ENCODE measurements around the gene UBE2J1.
"Not testable (repeated sequence)": the region's sequence is repeated elsewhere in the genome, so short reads cannot be mapped to it uniquely, and the experiment has no call there.

The UBE2J1 gene

GRCh38 chr6:89352278-89353117, at the start of gene UBE2J1:
Gene UBE2J1 (minus strand): TSS chr6:89352722. CDS start chr6:89352569, 153 bp downstream.
- peak; percentile 72 for DNase-seq

DNA sequence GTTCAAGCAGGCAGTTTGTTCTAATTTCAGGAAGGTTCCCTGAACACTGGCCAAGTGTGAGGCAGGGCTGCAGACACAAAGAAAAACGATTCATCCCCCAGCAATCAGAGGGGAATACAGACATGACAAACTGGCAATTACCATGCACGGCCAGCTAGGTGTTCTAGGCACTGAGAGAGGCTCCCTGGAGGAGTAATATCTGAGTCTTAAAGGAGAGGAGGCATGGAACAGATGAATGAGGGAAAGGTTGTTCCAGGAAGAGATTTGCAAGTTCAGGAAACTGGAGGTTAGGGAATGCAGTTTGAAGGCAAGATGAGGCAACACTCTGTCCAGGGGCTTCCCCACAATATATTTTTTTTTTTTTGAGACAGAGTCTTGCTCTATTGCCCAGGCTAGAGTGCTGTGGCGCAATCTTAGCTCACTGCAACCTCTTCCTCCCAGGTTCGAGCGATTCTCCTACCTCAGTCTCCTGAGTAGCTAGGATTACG, 48.4 kb upstream of the UBE2J1 start:
- no peak for DNase-seq

GRCh38 chr6:89400050-89400449, 47.5 kb upstream of the UBE2J1 start:
- DNase-seq, result no peak

DNA sequence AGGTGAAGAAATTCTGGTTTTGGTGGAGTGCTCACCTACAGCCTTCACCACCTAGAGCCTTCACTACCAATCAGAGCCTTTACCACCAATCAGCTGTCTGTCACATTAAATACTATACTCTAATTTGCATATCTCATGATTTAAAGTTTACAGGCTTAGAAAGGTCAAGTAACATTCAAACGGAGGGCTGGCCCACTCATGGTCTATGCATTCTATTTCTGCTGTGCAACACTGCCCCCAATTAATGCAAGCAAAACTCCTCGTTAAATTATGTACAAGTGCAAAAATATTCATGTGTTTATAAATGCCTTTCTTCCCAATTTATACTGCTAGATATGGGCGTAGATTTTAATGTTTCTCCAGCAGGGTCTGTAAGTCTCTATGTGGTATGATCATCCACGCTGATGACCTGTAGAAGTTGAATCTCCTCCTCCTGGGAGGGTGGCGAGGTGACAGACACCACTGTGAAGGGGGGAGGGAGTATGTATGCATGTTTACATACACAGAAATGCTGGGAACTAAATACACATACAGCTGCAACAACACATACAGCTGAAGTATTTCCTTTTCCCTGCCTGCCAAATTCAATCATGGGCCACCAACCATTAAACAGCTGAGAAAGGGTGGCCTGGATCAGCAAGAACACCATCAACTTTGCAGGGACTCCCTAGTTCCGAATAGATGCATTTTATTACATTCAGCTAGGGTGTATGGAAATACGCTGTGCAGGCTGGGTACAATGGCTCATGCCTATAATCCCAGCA, 46.4 kb upstream of the UBE2J1 start:
- DNase-seq, result no peak

- DNase-seq, result not testable (repeated sequence)
Measured at GRCh38 chr6:89397884-89398283, 45.4 kb upstream of the UBE2J1 start.

DNA sequence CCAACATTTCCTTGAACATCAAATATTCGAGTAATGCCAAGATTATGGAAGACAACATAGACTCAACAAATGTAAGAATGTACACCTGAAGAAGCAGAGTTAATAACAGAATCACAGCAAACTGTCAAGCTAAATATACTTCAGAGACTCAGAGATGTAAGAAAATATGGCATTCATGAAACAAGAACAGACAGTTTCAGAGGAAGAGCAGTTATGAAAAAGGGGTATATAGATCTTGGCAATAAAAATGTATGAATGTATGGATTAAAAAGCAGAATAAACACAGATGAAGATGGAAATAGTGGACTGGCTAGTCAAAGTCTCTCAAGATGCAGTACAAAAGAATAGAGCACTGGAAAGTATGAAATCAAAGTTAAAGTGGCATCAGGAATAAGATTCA, 41.1 kb upstream of the UBE2J1 start:
- no peak for DNase-seq

GRCh38 chr6:89392823-89393222, 40.3 kb upstream of the UBE2J1 start:
- no peak for DNase-seq

DNA sequence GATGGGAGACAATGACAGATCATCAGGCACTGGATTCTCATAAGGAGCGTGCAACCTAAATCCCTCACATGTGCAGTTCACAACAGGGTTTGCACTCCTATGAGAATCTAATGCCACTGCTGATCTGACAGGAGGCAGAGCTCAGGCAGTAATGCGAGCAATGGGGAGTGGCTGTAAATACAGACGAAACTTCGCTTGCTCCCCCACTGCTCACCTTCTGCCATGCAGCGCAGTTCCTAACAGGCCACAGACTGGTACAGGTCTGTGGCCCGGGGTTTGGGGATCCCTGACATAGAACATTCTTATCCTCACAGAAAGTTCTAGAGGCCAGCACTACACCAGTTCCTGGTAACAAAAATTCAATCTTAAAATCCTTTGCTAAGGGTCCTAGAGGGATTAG, 36.3 kb upstream of the UBE2J1 start:
- no peak for DNase-seq

- DNase-seq, result no peak
Measured at GRCh38 chr6:89387516-89388201, 35.1 kb upstream of the UBE2J1 start.

- no peak for DNase-seq
Measured at GRCh38 chr6:89386917-89387491, 34.5 kb upstream of the UBE2J1 start.

- DNase-seq, result no peak
Measured at GRCh38 chr6:89385846-89386245, 33.3 kb upstream of the UBE2J1 start.

DNA sequence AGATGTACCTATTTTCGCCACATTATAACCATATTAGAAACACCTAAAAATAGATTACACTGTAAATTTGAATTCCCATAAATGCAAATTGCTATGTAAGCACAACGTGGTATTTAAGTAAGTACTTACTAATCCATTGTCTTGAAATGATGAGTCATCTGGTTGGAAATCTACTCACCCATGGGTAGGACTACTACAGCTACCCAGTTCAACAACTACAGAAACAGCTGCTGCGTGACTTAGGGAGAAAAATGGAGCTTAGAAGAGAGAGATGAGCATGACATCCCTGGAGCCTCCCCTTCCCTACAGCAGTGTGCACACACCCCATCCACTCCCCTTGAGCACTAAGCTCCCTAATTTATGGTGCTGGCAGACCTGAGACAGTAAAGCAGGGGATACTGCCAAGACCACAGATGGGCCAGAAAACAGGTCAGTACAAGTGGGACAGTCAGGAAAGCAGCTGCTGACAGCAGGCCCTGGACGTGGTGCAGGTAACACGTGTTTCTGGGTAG, 32.7 kb upstream of the UBE2J1 start:
- DNase-seq, result peak; percentile 10

GRCh38 chr6:89381031-89381430, 28.5 kb upstream of the UBE2J1 start:
- no peak for DNase-seq

- no peak for DNase-seq
Measured at GRCh38 chr6:89379281-89379680, 26.8 kb upstream of the UBE2J1 start.

DNA sequence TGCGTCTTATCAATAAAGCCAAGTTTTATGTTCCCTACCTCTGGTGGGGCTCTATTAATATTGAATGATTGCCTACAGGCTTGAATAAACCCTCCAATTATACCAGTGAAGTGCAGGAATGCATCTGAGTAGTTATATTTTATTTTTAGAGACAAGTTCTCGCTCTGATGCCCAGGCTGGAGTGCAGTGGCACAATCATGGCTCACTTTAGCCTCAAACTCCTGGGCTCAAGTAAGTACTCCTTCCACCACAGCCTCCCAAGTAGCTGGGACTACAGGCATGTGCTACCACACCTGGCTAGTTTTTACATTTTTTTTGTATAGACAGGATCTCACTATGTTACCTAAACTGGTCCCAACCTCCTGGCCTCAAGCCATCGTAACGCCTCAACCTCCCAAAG, 26.1 kb upstream of the UBE2J1 start:
- DNase-seq, result no peak

- peak; percentile 78 for DNase-seq
Measured at GRCh38 chr6:89375427-89376267, 23.1 kb upstream of the UBE2J1 start.

- no peak for DNase-seq
Measured at GRCh38 chr6:89372506-89372901, 20.0 kb upstream of the UBE2J1 start.

DNA sequence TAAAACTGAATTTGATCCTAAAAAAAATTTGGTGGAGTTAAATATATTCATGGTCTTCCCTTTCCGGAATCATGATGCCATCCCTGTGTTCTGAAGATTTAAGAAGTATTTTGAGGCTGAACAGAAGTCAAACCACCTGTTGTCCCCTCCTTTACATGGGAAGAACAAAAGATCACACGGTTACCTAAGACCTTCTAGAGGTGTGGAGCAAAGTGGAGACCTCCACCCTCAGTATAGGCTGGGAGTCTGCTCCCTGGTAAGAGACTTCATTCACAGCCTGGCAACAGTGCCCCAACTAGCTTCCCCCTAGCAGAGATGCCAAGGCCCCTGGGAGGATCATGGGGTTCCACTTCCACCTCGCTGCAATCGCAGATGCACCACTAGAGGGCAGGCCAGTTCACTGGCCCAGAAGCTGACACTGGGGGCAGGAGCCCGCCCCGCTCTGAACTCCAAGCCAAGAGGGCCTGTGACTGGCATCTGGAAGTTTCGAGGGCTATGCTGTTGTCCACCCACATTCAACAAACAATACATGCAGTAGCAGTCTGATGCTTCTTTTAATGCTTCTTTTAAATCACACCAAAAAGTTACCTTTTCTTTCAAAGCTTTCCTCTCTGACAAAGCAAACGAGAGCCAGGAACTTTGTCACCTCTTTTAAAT, 19.5 kb upstream of the UBE2J1 start:
- no peak for DNase-seq

DNA sequence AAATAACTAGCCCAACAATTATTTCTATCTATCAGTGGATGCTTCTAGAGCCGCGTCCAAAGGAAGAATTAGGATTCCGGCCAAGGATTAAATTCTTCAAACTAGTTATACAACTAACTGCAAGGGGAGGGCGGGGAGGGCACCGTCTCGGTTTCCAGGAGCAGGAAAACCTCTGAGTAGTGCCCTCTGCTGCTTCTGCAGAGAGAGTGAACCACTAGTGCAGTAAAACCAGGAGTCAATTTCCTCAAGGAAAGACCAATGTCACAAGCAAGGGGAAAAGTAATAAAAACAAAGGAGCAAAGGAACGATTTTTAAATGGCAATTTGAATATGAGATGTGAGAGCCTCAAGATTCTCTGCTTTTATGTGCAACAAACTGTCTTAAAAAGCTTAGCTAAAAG, 16.5 kb upstream of the UBE2J1 start:
- DNase-seq, result no peak

DNA sequence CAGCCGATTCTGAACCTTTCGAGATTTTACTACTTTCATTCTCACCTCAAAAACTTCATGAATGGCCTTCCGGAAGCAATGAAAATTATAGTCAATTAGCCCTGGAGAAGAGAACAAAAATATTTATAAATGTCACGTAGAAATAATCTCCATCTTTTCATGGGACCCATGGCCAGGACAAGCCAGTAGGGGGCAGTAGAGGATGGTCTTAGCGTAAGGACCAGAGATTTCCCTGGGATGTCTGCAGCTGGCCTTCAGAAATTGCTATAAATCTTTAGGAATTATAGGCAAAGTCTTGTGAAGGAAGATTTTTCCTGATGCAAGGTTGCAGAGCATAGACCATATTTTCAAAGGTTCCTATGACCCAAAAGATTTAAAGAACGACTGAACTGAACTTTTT, 15.6 kb upstream of the UBE2J1 start:
- DNase-seq, result peak; percentile 41

DNA sequence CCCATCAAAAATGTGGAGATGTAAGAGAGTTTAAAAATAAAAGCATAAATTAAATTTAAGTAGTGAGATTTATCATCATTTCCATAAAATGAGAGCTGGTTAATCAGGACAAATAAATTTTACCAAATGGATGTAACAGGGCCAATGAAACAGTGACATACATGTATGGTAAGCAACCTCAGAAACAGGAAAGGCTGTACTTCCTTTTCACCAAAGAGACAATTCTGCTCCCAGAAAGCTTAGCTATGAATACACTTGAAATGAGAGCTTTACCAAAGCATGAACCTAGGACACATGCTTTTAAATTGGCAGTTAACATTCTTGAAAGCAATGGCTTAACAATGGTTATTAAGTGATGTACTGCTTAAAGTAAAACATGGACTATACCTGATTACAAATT, 12.1 kb upstream of the UBE2J1 start:
- DNase-seq, result no peak

Measured in COR-L47 (cell line).